CD4-positive, alpha-beta T cell treated with Interleukin-6 for 4 hours (primary cell): ENCODE results near the gene PSMB11.
A peak's percentile ranks its signal among the peaks of the same experiment; 100 is the strongest.

Experiments
- DNase-seq: peaks from one replicate; pipeline ENCODE4 v3.0.0-alpha.2; 2020; ENCODE audit warnings: mixed read lengths

PSMB11 gene

GRCh38 chr14:23044840-23045239 lies 2.8 kb downstream of the PSMB11 start:
- no peak for DNase-seq

- no peak for DNase-seq
Measured at GRCh38 chr14:23045419-23046357, 3.7 kb downstream of the PSMB11 start.

GRCh38 chr14:23047034-23047634 lies 5.1 kb downstream of the PSMB11 start:
- no peak for DNase-seq

- no peak for DNase-seq
Measured at GRCh38 chr14:23047751-23048693, 6.0 kb downstream of the PSMB11 start.

GRCh38 chr14:23049011-23049410 lies 7.0 kb downstream of the PSMB11 start:
- DNase-seq: no peak

- no peak for DNase-seq
Measured at GRCh38 chr14:23051141-23052057, 9.4 kb downstream of the PSMB11 start.

GRCh38 chr14:23052182-23052623 lies 10.2 kb downstream of the PSMB11 start:
- no peak for DNase-seq

- DNase-seq: no peak
Measured at GRCh38 chr14:23052671-23053070, 10.7 kb downstream of the PSMB11 start.

- no peak for DNase-seq
Measured at GRCh38 chr14:23053426-23053825, 11.4 kb downstream of the PSMB11 start.

GRCh38 chr14:23054000-23054811 lies 12.2 kb downstream of the PSMB11 start:
- peak; percentile 54 for DNase-seq

GRCh38 chr14:23055147-23055550 lies 13.1 kb downstream of the PSMB11 start:
- DNase-seq: no peak

- no peak for DNase-seq
Measured at GRCh38 chr14:23055621-23056144, 13.7 kb downstream of the PSMB11 start.

- peak; percentile 79 for DNase-seq
Measured at GRCh38 chr14:23056145-23056955, 14.3 kb downstream of the PSMB11 start.

- DNase-seq: peak; percentile 82
Measured at GRCh38 chr14:23056956-23057756, 15.1 kb downstream of the PSMB11 start, which contains the start of gene CDH24. TSS of gene CDH24 (minus strand) at chr14:23057520. CDS start at chr14:23055733, 1,787 bp downstream.

GRCh38 chr14:23057757-23058653 lies 16.0 kb downstream of the PSMB11 start:
- peak; percentile 93 for DNase-seq

GRCh38 chr14:23058654-23059504 lies 16.9 kb downstream of the PSMB11 start:
- no peak for DNase-seq
